HG03439 (cell line): ENCODE data around the gene RFPL3.
"Not testable (repeated sequence)": the region's sequence is repeated elsewhere in the genome, so short reads cannot be mapped to it uniquely, and the experiment has no call there.

Experiments used
- ATAC-seq: cut with Tn5 transposase; IDR thresholded peaks from one replicate; pipeline ENCODE4 v1.9.1; 2021; ENCODE audit warnings: mild to moderate bottlenecking, moderate library complexity; ENCODE audit not compliant: unreplicated experiment

Gene RFPL3

GRCh38 chr22:32329202-32329645 lies 28.4 kb upstream of the RFPL3 start:
- no peak for ATAC-seq

- no peak for ATAC-seq
Measured at GRCh38 chr22:32331236-32331917, 26.3 kb upstream of the RFPL3 start.

GRCh38 chr22:32331918-32332725 lies 25.5 kb upstream of the RFPL3 start:
- no peak for ATAC-seq

- ATAC-seq, result no peak
Measured at GRCh38 chr22:32333141-32333768, 24.4 kb upstream of the RFPL3 start.

GRCh38 chr22:32333769-32334659 lies 23.7 kb upstream of the RFPL3 start:
- no peak for ATAC-seq

- no peak for ATAC-seq
Measured at GRCh38 chr22:32334660-32335365, 22.9 kb upstream of the RFPL3 start.

- no peak for ATAC-seq
Measured at GRCh38 chr22:32335471-32335870, 22.2 kb upstream of the RFPL3 start.

GRCh38 chr22:32336121-32336603 lies 21.5 kb upstream of the RFPL3 start:
- no peak for ATAC-seq

GRCh38 chr22:32336771-32337424 lies 20.8 kb upstream of the RFPL3 start:
- ATAC-seq, result no peak

- not testable (repeated sequence) for ATAC-seq
Measured at GRCh38 chr22:32337425-32337824, 20.2 kb upstream of the RFPL3 start.

GRCh38 chr22:32338757-32339156 lies 18.9 kb upstream of the RFPL3 start:
- no peak for ATAC-seq

- ATAC-seq, result no peak
Measured at GRCh38 chr22:32339190-32340012, 18.3 kb upstream of the RFPL3 start.

- no peak for ATAC-seq
Measured at GRCh38 chr22:32340411-32340810, 17.3 kb upstream of the RFPL3 start.

- ATAC-seq, result no peak
Measured at GRCh38 chr22:32341122-32341740, 16.4 kb upstream of the RFPL3 start.

GRCh38 chr22:32342977-32343376 lies 14.7 kb upstream of the RFPL3 start:
- ATAC-seq, result no peak

GRCh38 chr22:32343941-32344340 lies 13.7 kb upstream of the RFPL3 start:
- no peak for ATAC-seq

- no peak for ATAC-seq
Measured at GRCh38 chr22:32348031-32348611, 9.5 kb upstream of the RFPL3 start.

- ATAC-seq, result not testable (repeated sequence)
Measured at GRCh38 chr22:32351875-32352274, 5.8 kb upstream of the RFPL3 start.
